GM12878 (cell line): ENCODE results near the gene CDR2. TPM values are rescaled to one million over a fixed set of nuclear protein-coding genes. Genes with fewer than 3 reads are reported as not detected.
A peak's percentile ranks its signal among the peaks of the same experiment; 100 is the strongest.

Experiments
- ATAC-seq: fragments of 200-7000 bp; cut with Tn5 transposase; 3 replicates; pipeline ENCODE4 v1.9.1; 2020; ENCODE audit warnings: mild to moderate bottlenecking, moderate library complexity
- BruUV-seq: library from RNA; stranded (reverse); fragments of 400-500 nt; replicated peaks from 2 replicates; lab custom pipeline; 2021; lab: Mats Ljungman, UMichigan
- CTCF ChIA-PET: fragments of 300-600 bp; sonication (Branson Sonifier 250); formaldehyde crosslinking; extraction: SDS; loops from one replicate; lab custom pipeline; 2021; ENCODE audit warnings: inconsistent platforms; lab: Yijun Ruan, JAX
- POLR2A ChIA-PET: fragments of 350-600 bp; formaldehyde crosslinking; extraction: SDS; loops from one replicate; lab custom pipeline; 2021; ENCODE audit warnings: inconsistent platforms; lab: Charles Lee
- RAD21 ChIA-PET: fragments of 300-600 bp; sonication (Branson Sonifier 250); formaldehyde crosslinking; loops from one replicate; lab custom pipeline; 2023; ENCODE audit warnings: antibody characterized with exemption; ENCODE audit not compliant: unreplicated experiment; lab: Charles Lee
- SMC1A ChIA-PET: fragments of 300-600 bp; sonication (Branson Sonifier 250); formaldehyde crosslinking; loops from one replicate; lab custom pipeline; 2023; ENCODE audit not compliant: unreplicated experiment, uncharacterized antibody; lab: Charles Lee
- DNase-seq: peaks from one replicate; pipeline ENCODE4 v3.0.0-alpha.2; 2011; ENCODE audit warnings: low read depth, low spot score
- FAIRE-seq: peaks from 3 replicates; lab custom pipeline; 2011; peaks lifted over from hg19 to GRCh38; lab: Jason Lieb, UNC
- H2AFZ ChIP-seq: 2 replicates; pipeline ENCODE4 v1.6.0; 2011; ENCODE audit warnings: low read depth, low read length, control low read depth; ENCODE audit not compliant: control insufficient read depth
- H3K27ac ChIP-seq: 2 replicates; pipeline ENCODE4 v1.5.1; 2011; ENCODE audit warnings: control low read depth; ENCODE audit not compliant: control insufficient read depth, insufficient read depth
- H3K27me3 ChIP-seq, 2 experiments: replicated peaks in 1 of 2; 2 replicates each; pipeline versions ENCODE4 v1.6.0 to v1.6.1; 2011; ENCODE audit warnings: low read length in 1 of 2; ENCODE audit not compliant: control insufficient read depth in 2 of 2, insufficient read depth in 2 of 2
- H3K36me3 ChIP-seq, 2 experiments: 2 replicates each; pipeline ENCODE4 v1.5.1; 2011; ENCODE audit warnings: low read length in 1 of 2; ENCODE audit not compliant: control insufficient read depth in 2 of 2, insufficient read depth in 2 of 2
- H3K4me1 ChIP-seq: 2 replicates; pipeline ENCODE4 v1.6.1; 2011; ENCODE audit warnings: mild to moderate bottlenecking, low read length, moderate library complexity, mixed read lengths; ENCODE audit not compliant: control insufficient read depth, insufficient read depth
- H3K4me2 ChIP-seq: 2 replicates; pipeline ENCODE4 v1.6.0; 2011; ENCODE audit warnings: control low read depth; ENCODE audit not compliant: control insufficient read depth, insufficient read depth
- H3K4me3 ChIP-seq: fragments of 200-600 bp; sonication (generic); 2 replicates; pipeline ENCODE4 v1.5.1; 2016
- H3K79me2 ChIP-seq: 2 replicates; pipeline ENCODE4 v1.6.0; 2011; ENCODE audit warnings: low read length; ENCODE audit not compliant: control insufficient read depth, insufficient read depth
- H3K9ac ChIP-seq: 2 replicates; pipeline ENCODE4 v1.8.0; 2011; ENCODE audit warnings: low read length, control low read depth, mixed read lengths; ENCODE audit not compliant: control insufficient read depth, insufficient read depth
- H3K9me3 ChIP-seq: replicated peaks from 3 replicates; pipeline ENCODE4 v1.5.1; 2011; ENCODE audit warnings: mild to moderate bottlenecking, low read length; ENCODE audit not compliant: control insufficient read depth, insufficient read depth
- H4K20me1 ChIP-seq: 2 replicates; pipeline ENCODE4 v1.6.0; 2011; ENCODE audit not compliant: control insufficient read depth, insufficient read depth
- HDAC6 ChIP-seq: fragments of 200-600 bp; sonication (generic); IDR thresholded peaks from one replicate; pipeline ENCODE4 v1.8.0; 2017; ENCODE audit warnings: antibody characterized with exemption; ENCODE audit not compliant: unreplicated experiment
- JUNB ChIP-seq: IDR thresholded peaks from 2 replicates; pipeline ENCODE4 v1.6.1; 2016; ENCODE audit warnings: antibody characterized with exemption, mild to moderate bottlenecking
- NFYB ChIP-seq: IDR thresholded peaks from 2 replicates; pipeline ENCODE4 v1.6.1; 2011; ENCODE audit warnings: low read depth, mild to moderate bottlenecking, low read length, improper control_type of control experiment, moderate library complexity; ENCODE audit not compliant: insufficient read depth
- POLR2AphosphoS2 ChIP-seq: IDR thresholded peaks from 2 replicates; pipeline ENCODE4 v1.6.1; 2011; ENCODE audit warnings: low read depth, mild to moderate bottlenecking, low read length, improper control_type of control experiment, moderate library complexity
- RUNX3 ChIP-seq: IDR thresholded peaks from 2 replicates; pipeline ENCODE4 v1.6.1; 2012; ENCODE audit warnings: low read length, inconsistent platforms
- SP1 ChIP-seq: IDR thresholded peaks from one replicate; pipeline ENCODE4 v1.6.1; 2011; ENCODE audit warnings: low read depth, low read length
- STAT1 ChIP-seq: fragments of 450-650 bp; conservative IDR thresholded peaks from 2 replicates; pipeline ENCODE4 v1.6.1; 2014; ENCODE audit warnings: antibody characterized with exemption, mild to moderate bottlenecking
- YY1 ChIP-seq: IDR thresholded peaks from 2 replicates; pipeline ENCODE4 v1.6.1; 2011; ENCODE audit warnings: low read depth, mild to moderate bottlenecking, low read length
- WGBS: methylation state at CpG from one replicate; pipeline ENCODE4 v1.1.6; 2016; ENCODE audit warnings: low lambda C conversion rate; ENCODE audit not compliant: insufficient replicate concordance, insufficient coverage; ENCODE audit errors: missing lambda C conversion rate; 5-methylcytosine and 5-hydroxymethylcytosine counted together
- in situ Hi-C: fragments of 300-500 bp; cut with MboI; formaldehyde crosslinking; loops from 9 replicates; pipeline ENCODE4 v1.14.3; 2018; ENCODE audit warnings: mixed read lengths
- intact Hi-C: fragments of 100-400 bp; cut with micrococcal nuclease; formaldehyde crosslinking; loops from one replicate; pipeline ENCODE4 v1.14.2; 2022; ENCODE audit not compliant: unreplicated experiment
- polyA plus RNA-seq, 11 experiments: library from polyadenylated mRNA; depleted of rRNA in 4 of 11; unstranded in 6 of 11; stranded (reverse) in 5 of 11; fragments of >200 nt; fragmentation: Nextera tagmentation in 4 of 11; fragmentation: Illumina TruSeq in 1 of 11; extraction: Ambion mirVana in 4 of 11; extraction: Trizol in 1 of 11; gene quantifications; 1 replicate in 1 of 11; 2 replicates in 10 of 11; pipeline versions ENCODE4 v1.2.1 to v1.2.3, GENCODE V29; 2011 to 2016; ENCODE audit warnings: inconsistent platforms in 2 of 11, missing spikeins in 2 of 11, low read depth in 1 of 11
- total RNA-seq, 4 experiments: library from RNA; depleted of rRNA in 3 of 4; stranded (reverse); fragments of >200 nt in 3 of 4; fragmentation: Illumina TruSeq in 1 of 4; extraction: Trizol in 1 of 4; gene quantifications; 2 replicates each; pipeline versions ENCODE4 v1.2.1 to v1.2.3, GENCODE V29; 2013 to 2021
- TF ChIP-seq, protein P1 (sequence below): IDR thresholded peaks from 2 replicates; pipeline ENCODE4 v1.6.1; 2012; ENCODE audit warnings: low read depth, low read length, improper control_type of control experiment
- TF ChIP-seq, protein P2 (sequence below): IDR thresholded peaks from 2 replicates; pipeline ENCODE4 v1.6.1; 2012; ENCODE audit warnings: low read depth, low read length, improper control_type of control experiment
- TF ChIP-seq, protein P3 (sequence below): fragments of 450-650 bp; IDR thresholded peaks from 2 replicates; pipeline ENCODE4 v1.6.1; 2018; ENCODE audit warnings: mild to moderate bottlenecking, low read depth, moderate library complexity; ENCODE audit not compliant: partially characterized antibody
- TF ChIP-seq, protein P4 (sequence below): IDR thresholded peaks from 2 replicates; pipeline ENCODE4 v1.6.1; 2012; ENCODE audit warnings: low read depth, low read length, improper control_type of control experiment
- TF ChIP-seq, protein P5 (sequence below): IDR thresholded peaks from 2 replicates; pipeline ENCODE4 v1.6.1; 2011; ENCODE audit warnings: mild to moderate bottlenecking, low read depth, low read length, moderate library complexity; ENCODE audit not compliant: insufficient replicate concordance

Gene CDR2
- total and polyA plus RNA-seq, 10 of the 15 experiments (the other 5 are each of a cell fraction or from before 2014, with no cell fraction given): 4.8 to 24.3 (median 19.2) TPM

DNA sequence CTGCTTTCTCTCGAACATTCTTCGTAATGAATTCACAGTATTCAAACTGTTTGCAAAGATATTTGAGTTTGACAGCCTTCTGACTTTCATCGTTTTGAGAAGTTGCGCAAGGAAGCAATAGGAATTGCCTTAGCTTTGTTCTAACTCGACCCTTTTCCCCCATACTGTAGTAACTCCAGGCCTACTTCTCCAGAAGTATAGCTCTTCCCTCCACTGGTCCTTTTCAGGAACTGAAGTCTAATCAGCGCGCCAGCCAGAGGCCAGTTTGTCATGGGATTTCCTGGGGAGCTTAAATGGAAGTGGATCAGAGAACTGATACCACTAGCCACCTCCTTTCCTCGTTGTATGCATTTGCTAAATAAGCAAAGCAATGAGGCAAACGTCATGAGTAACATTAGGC, 27.9 kb downstream of the CDR2 start:
- intact Hi-C loops (no loop called here), in situ Hi-C loops (loop anchor here (5.0 kb wide), 1 partner anchor 51 kb away; no protein-coding TSS in a partner anchor)
- Histone ChIP-seq H3K27me3 (no peaks in the 10 kb centered on the region), H3K27ac (no peak overlapping the region), H4K20me1 (no peaks in the 10 kb centered on the region), H3K36me3 (peaks cover 14 to 21% of the 10 kb centered on the region in 2 experiments), H3K4me1 (no peaks in the 10 kb centered on the region), H3K9me3 (no peaks in the 10 kb centered on the region), H3K79me2 (no peaks in the 10 kb centered on the region; the same call in 1 of the 2 replicates), H3K4me2 (no peak overlapping the region), H3K9ac (no peak overlapping the region), H2AFZ (no peak overlapping the region), H3K4me3 (no peak overlapping the region)
- BruUV-seq: TSS peak; percentile 53
- DNase-seq: no peak
- ChIA-PET RAD21 (interaction anchor here (1.6 kb wide), 1 partner anchor 8 kb away, joined by 5 read pairs; no protein-coding TSS in a partner anchor), POLR2A (interaction anchor here (1.3 kb wide), 1 partner anchor 9 kb away, joined by 3 read pairs; no protein-coding TSS in a partner anchor), SMC1A (interaction anchor here (1.0 to 1.6 kb wide), 3 partner anchors 23 to 31 kb away, joined by 3 read pairs; no protein-coding TSS in a partner anchor), CTCF (interaction anchor here (1.0 to 2.0 kb wide), 4 partner anchors 9 to 27 kb away, joined by 3 to 5 read pairs (median 4); no protein-coding TSS in a partner anchor)
- no peak for ATAC-seq
- 84% methylated on average over 9 of the region's 9 CpGs for WGBS
- no peak for FAIRE-seq
- TF ChIP-seq JUNB: no peak
- TF ChIP-seq YY1: no peak
- TF ChIP-seq, protein P1, sequence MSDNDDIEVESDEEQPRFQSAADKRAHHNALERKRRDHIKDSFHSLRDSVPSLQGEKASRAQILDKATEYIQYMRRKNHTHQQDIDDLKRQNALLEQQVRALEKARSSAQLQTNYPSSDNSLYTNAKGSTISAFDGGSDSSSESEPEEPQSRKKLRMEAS: no peak
- TF ChIP-seq, protein P2, sequence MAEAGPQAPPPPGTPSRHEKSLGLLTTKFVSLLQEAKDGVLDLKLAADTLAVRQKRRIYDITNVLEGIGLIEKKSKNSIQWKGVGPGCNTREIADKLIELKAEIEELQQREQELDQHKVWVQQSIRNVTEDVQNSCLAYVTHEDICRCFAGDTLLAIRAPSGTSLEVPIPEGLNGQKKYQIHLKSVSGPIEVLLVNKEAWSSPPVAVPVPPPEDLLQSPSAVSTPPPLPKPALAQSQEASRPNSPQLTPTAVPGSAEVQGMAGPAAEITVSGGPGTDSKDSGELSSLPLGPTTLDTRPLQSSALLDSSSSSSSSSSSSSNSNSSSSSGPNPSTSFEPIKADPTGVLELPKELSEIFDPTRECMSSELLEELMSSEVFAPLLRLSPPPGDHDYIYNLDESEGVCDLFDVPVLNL: no peak
- TF ChIP-seq POLR2AphosphoS2: no peak
- no peak for TF ChIP-seq STAT1
- no peak for TF ChIP-seq NFYB
- TF ChIP-seq SP1: no peak
- TF ChIP-seq, protein P3, sequence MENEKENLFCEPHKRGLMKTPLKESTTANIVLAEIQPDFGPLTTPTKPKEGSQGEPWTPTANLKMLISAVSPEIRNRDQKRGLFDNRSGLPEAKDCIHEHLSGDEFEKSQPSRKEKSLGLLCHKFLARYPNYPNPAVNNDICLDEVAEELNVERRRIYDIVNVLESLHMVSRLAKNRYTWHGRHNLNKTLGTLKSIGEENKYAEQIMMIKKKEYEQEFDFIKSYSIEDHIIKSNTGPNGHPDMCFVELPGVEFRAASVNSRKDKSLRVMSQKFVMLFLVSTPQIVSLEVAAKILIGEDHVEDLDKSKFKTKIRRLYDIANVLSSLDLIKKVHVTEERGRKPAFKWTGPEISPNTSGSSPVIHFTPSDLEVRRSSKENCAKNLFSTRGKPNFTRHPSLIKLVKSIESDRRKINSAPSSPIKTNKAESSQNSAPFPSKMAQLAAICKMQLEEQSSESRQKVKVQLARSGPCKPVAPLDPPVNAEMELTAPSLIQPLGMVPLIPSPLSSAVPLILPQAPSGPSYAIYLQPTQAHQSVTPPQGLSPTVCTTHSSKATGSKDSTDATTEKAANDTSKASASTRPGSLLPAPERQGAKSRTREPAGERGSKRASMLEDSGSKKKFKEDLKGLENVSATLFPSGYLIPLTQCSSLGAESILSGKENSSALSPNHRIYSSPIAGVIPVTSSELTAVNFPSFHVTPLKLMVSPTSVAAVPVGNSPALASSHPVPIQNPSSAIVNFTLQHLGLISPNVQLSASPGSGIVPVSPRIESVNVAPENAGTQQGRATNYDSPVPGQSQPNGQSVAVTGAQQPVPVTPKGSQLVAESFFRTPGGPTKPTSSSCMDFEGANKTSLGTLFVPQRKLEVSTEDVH: no peak
- TF ChIP-seq, protein P4, sequence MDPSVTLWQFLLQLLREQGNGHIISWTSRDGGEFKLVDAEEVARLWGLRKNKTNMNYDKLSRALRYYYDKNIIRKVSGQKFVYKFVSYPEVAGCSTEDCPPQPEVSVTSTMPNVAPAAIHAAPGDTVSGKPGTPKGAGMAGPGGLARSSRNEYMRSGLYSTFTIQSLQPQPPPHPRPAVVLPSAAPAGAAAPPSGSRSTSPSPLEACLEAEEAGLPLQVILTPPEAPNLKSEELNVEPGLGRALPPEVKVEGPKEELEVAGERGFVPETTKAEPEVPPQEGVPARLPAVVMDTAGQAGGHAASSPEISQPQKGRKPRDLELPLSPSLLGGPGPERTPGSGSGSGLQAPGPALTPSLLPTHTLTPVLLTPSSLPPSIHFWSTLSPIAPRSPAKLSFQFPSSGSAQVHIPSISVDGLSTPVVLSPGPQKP: no peak
- TF ChIP-seq, protein P5, sequence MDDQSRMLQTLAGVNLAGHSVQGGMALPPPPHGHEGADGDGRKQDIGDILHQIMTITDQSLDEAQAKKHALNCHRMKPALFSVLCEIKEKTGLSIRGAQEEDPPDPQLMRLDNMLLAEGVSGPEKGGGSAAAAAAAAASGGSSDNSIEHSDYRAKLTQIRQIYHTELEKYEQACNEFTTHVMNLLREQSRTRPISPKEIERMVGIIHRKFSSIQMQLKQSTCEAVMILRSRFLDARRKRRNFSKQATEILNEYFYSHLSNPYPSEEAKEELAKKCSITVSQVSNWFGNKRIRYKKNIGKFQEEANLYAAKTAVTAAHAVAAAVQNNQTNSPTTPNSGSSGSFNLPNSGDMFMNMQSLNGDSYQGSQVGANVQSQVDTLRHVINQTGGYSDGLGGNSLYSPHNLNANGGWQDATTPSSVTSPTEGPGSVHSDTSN: no peak
- TF ChIP-seq RUNX3: no peak
- no peak for TF ChIP-seq HDAC6
